Measurements from ENCODE around the gene EVI5L.

DNA sequence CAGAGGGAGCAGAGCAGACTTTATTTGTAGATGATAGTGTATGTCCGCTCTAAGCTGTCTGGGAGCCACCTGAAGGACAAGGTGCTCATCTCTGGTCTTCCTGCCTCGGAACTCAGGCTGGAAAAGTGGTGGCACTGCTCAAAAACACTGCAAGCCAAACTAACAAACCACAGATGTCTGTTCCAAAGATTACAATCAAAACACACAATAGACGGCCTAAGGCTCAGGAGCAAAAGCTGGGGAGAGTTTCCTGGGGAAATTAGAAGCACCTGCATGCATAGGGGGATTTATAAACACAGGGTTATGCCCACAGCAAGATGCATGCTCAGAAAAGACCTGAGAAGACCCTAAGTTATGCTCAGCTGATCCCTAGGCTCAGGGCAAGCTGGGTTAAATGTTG lies 9.4 kb upstream of the EVI5L start:
- TF ChIP-seq, protein P1, sequence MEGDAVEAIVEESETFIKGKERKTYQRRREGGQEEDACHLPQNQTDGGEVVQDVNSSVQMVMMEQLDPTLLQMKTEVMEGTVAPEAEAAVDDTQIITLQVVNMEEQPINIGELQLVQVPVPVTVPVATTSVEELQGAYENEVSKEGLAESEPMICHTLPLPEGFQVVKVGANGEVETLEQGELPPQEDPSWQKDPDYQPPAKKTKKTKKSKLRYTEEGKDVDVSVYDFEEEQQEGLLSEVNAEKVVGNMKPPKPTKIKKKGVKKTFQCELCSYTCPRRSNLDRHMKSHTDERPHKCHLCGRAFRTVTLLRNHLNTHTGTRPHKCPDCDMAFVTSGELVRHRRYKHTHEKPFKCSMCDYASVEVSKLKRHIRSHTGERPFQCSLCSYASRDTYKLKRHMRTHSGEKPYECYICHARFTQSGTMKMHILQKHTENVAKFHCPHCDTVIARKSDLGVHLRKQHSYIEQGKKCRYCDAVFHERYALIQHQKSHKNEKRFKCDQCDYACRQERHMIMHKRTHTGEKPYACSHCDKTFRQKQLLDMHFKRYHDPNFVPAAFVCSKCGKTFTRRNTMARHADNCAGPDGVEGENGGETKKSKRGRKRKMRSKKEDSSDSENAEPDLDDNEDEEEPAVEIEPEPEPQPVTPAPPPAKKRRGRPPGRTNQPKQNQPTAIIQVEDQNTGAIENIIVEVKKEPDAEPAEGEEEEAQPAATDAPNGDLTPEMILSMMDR (conservative IDR thresholded peaks at IDR 0.05; ENCODE audit: low read length), result no peak
- no peak for TF ChIP-seq EZH2phosphoT487 (IDR thresholded peaks at IDR 0.05; ENCODE audit: borderline replicate concordance)
